Measurements from ENCODE around the gene LOXHD1.

GRCh38 chr18:46559946-46560670 is 96.9 kb downstream of the LOXHD1 start:
- TF ChIP-seq POLR2A (IDR thresholded peaks at IDR 0.05) (no peak), POLR2AphosphoS5 (IDR thresholded peaks at IDR 0.05) (no peak)
- TF ChIP-seq, protein P1, sequence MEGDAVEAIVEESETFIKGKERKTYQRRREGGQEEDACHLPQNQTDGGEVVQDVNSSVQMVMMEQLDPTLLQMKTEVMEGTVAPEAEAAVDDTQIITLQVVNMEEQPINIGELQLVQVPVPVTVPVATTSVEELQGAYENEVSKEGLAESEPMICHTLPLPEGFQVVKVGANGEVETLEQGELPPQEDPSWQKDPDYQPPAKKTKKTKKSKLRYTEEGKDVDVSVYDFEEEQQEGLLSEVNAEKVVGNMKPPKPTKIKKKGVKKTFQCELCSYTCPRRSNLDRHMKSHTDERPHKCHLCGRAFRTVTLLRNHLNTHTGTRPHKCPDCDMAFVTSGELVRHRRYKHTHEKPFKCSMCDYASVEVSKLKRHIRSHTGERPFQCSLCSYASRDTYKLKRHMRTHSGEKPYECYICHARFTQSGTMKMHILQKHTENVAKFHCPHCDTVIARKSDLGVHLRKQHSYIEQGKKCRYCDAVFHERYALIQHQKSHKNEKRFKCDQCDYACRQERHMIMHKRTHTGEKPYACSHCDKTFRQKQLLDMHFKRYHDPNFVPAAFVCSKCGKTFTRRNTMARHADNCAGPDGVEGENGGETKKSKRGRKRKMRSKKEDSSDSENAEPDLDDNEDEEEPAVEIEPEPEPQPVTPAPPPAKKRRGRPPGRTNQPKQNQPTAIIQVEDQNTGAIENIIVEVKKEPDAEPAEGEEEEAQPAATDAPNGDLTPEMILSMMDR (IDR thresholded peaks at IDR 0.05): no peak
